ENCODE data around the gene XYLT2.

GRCh38 chr17:50331085-50331791 lies 14.7 kb upstream of the XYLT2 start:
- TF ChIP-seq POLR2A (IDR thresholded peaks at IDR 0.05) (no peak), CTCF (IDR thresholded peaks at IDR 0.05) (no peak)

Data from tibial nerve (tissue), 3 donors.